GM03348 (cell line): Measurements from ENCODE around the gene SLC16A14.
A peak's percentile ranks its signal among the peaks of the same experiment; 100 is the strongest.
"Not testable (repeated sequence)": the region's sequence is repeated elsewhere in the genome, so short reads cannot be mapped to it uniquely, and the experiment has no call there.

ENCODE experiments used
- DNase-seq: peaks from one replicate; pipeline ENCODE4 v3.0.0; 2012; ENCODE audit warnings: low spot score

SLC16A14 gene, protein sequence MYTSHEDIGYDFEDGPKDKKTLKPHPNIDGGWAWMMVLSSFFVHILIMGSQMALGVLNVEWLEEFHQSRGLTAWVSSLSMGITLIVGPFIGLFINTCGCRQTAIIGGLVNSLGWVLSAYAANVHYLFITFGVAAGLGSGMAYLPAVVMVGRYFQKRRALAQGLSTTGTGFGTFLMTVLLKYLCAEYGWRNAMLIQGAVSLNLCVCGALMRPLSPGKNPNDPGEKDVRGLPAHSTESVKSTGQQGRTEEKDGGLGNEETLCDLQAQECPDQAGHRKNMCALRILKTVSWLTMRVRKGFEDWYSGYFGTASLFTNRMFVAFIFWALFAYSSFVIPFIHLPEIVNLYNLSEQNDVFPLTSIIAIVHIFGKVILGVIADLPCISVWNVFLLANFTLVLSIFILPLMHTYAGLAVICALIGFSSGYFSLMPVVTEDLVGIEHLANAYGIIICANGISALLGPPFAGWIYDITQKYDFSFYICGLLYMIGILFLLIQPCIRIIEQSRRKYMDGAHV

GRCh38 chr2:230068651-230069055 is at the start of gene SLC16A14:
TSS of gene SLC16A14 (minus strand) at chr2:230068924. CDS start at chr2:230059352, 9,572 bp downstream.
- no peak for DNase-seq

DNA sequence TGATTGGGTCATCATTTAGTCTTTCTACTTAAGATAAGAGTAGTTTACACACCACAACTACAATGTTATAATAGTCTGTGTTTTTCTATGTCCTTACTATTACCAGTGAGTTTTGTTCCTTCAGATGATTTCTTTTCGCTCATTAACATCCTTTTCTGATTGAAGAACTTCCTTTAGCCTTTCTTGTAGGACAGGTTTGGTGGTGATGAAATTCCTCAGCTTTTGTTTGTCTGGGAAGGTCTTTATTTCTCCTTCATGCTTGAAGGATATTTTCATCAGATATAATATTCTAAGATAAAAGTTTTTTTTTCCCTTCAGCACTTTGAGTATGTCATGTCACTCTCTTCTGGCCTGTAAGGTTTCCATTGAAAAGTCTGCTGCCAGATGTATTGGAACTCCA is 38.0 kb upstream of the SLC16A14 start:
- DNase-seq: no peak

- DNase-seq: not testable (repeated sequence)
Measured at GRCh38 chr2:230101967-230102366, 33.2 kb upstream of the SLC16A14 start.

GRCh38 chr2:230097841-230098240 is 29.1 kb upstream of the SLC16A14 start:
- no peak for DNase-seq

GRCh38 chr2:230097424-230097823 is 28.7 kb upstream of the SLC16A14 start:
- no peak for DNase-seq

- DNase-seq: no peak
Measured at GRCh38 chr2:230090967-230091366, 22.2 kb upstream of the SLC16A14 start.

DNA sequence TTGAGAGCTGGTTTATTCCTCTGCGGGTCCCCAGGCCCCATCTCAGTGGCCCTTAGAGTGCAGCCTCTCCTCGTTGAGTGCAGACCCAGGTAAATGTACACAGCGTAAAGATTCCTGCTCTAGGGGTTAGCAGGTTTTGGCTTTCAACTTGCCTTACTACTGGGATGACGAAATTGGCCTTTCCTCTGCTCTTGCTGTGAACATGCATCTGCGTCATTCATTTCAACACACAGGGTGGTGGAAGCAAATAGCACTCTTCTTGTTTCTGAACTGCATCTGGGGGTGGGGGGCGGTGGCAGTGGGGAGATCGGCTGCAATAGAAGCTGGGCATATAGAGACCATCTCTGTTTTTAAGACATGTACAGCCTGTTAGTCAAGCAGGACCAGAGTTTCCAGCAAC is 16.5 kb upstream of the SLC16A14 start:
- no peak for DNase-seq

DNA sequence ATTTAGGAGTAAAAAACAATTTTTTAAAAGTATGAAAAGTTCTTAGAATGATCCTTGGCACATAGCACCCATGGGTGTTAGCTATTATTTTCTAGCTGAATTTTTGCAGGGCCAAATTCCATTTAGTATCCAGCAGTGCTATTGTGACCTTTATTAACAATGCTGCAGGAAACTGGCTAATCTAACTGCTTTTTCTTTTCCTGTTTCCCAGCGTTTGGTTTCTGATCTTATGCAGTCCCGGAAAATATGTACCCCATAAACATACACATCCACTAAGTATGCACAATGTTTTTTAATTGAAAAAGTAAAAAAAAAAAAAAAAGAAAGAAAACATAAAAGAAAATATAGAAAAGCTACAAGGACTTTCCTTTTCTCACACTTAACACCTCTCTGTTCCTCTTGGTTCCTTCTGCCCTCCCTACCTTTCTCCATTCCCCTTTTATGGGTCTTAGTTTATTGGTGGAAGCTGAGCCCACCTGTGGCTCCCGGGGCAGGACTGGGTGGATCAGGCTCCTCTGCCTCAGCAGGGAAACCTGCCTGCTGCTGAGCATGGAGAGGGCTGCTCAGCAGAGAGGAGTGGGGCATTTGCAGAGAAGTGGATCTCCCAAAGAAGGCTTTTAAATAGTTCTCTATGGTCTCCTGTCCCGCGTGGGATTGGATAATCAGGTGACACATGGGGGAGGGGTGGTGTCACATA is 9.3 kb upstream of the SLC16A14 start:
- no peak for DNase-seq

DNA sequence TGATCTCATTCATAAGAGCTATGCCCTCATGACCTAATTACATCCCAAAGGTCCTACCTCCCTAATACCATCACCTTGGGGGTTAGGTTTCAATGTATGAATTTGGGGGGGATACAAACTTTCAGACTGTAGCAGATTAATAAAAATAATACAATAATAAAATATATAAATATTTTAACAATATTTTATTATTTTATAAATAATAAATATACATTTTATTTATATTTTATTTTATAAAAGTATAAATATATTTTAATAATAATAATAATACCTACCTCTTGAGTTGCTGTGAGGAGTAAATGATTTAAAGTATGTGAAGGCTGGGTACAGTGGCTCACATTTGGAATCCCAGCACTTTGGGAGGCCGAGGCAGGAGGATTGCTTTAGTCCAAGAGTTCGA is 8.1 kb upstream of the SLC16A14 start:
- DNase-seq: no peak

DNA sequence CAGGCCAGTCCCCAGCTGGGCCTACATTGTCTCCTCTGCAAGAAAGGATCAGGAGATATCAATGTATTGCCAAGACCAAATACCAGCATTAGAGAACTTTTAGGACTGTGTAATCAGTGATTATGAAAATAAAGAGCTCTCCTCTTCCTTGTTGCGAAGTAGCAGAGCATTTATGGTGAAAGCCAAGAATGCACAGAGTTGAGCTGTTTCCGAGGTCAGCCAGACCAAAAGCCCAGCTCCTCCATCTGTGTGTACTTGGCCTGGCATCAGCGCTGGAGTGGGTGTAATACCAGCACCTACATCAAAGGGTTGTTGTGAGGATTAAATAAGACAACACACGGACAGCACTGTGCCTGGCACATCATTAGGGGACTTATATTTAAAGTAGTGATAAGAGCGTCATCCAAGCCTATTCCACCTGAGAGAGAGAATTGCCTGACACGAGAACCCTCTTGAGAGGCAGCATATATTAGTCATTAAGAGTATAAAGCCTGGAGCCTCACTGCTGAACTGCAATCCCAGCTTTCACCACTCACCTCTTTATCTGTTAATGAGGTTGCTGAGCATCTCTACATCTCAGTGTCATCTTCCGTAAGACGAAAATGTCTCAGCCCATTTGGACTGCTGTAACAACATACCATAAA is 7.4 kb upstream of the SLC16A14 start:
- no peak for DNase-seq

DNA sequence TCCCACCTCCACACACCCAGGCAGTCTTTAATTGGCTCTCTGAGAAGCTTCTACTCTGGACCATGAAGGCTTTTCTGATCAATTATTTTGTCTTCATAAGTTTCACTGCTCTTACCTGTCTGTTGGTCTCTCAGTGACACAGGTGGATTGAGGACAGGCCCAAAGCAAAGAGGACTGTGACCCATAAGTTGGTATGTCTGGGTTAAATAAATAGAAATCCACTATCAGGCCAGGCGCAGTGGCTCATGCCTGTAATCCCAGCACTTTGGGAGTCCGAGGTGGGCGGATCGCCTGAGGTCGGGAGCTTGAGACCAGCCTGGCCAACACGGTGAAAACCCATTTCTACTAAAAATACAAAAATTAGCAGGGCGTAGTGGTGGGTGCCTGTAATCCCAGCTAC is 2.7 kb upstream of the SLC16A14 start:
- no peak for DNase-seq

DNA sequence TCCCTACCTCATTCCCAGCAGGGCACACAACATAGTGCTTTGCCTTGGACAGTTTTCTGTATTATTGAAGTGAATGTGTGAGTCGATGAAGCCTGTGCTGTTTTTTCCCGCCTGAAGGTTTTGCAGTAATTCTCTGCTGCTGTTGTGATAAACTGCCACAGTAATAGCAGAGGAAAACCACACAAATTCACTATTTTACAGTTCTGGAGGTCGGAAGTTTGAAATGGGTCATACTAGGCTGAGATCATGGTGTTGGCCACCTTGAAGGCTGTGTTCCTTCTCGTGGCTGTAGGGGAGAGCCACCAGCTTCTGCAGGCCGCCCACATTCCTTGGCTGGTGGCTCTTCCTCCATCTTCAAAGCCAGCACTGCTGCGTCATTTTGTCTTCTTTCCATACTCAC is 678 bp upstream of the SLC16A14 start:
- DNase-seq: no peak

GRCh38 chr2:230068016-230068650 is 591 bp downstream of the SLC16A14 start:
- peak; percentile 56 for DNase-seq

- no peak for DNase-seq
Measured at GRCh38 chr2:230060672-230061293, 7.9 kb downstream of the SLC16A14 start.

GRCh38 chr2:230053753-230054478 is 14.8 kb downstream of the SLC16A14 start:
- peak; percentile 41 for DNase-seq

- no peak for DNase-seq
Measured at GRCh38 chr2:230052299-230052698, 16.4 kb downstream of the SLC16A14 start.

DNA sequence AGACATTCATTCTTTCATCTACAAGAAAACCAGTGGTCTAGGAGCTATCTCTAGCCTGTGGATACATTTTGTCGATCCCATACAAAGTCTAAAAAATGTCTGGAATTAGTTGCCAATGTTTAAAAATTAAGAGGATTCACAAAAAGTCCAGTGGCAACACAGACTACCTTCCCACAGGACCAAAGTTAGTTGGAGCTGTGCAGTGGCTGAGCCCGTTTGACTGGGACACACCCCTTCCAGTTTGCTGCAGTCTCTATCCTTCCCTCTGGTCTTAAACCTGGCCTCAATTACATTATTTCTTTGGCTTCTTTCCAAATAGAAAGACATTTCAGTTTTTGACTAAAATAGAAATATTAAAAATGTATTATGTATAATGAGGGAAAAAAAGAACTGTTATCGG is 18.6 kb downstream of the SLC16A14 start:
- DNase-seq: no peak

DNA sequence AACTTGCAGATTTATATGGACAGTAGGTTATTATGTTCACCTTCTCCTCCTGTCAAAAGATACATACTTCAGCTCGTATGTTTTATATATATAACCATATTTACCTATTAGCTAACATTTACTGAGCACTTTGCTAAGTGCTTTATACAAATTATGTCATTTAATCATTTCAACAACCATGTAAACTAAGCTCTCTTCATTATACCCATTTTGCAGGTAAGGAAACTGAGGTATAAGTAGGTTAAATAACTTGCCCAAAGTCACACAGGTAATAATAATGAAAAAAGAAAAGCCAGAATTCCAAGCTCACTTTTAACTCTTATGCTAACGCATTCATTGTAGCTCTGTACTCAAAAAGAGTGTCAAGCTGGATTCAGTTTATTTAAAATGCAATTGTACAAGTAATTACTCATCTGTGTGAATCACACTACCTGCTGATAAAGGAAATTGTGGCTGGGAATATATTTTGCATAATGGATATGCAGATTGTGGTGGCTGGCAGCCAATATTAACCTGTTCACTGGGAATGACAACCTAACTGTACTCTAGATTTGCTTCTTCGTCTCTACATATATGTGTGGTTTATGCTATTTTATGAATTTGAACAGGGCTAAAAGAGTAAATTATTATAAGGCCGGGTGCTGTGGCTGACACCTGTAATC is 20.6 kb downstream of the SLC16A14 start:
- DNase-seq: no peak

- DNase-seq: no peak
Measured at GRCh38 chr2:230046491-230046890, 22.2 kb downstream of the SLC16A14 start.

GRCh38 chr2:230043461-230043860 is 25.3 kb downstream of the SLC16A14 start:
- no peak for DNase-seq

GRCh38 chr2:230043025-230043424 is 25.7 kb downstream of the SLC16A14 start:
- no peak for DNase-seq
